HepG2 (cell line): Measurements from ENCODE around the gene CHAF1A. TPM values are rescaled to one million over a fixed set of nuclear protein-coding genes. Genes with fewer than 3 reads are reported as not detected.

Experiments
- ETS1 ChIP-seq: sonication (generic); formaldehyde crosslinking; IDR thresholded peaks from 2 replicates; pipeline ENCODE4 v1.4.0; 2020; ENCODE audit warnings: missing genetic modification reagents
- GMEB1 ChIP-seq: sonication (generic); formaldehyde crosslinking; IDR thresholded peaks from 2 replicates; pipeline ENCODE4 v1.5.1; 2020; ENCODE audit warnings: missing genetic modification reagents, mild to moderate bottlenecking, borderline replicate concordance
- HDAC1 ChIP-seq: sonication (generic); formaldehyde crosslinking; IDR thresholded peaks from 2 replicates; pipeline ENCODE4 v1.5.1; 2020; ENCODE audit warnings: mild to moderate bottlenecking, missing genetic modification reagents
- HNRNPLL ChIP-seq: fragments of 200-400 bp; formaldehyde crosslinking; IDR thresholded peaks from 2 replicates; pipeline ENCODE4 v1.6.1; 2017; ENCODE audit warnings: mild to moderate bottlenecking, low read depth, low read length; ENCODE audit not compliant: poor library complexity, severe bottlenecking
- MAX ChIP-seq: IDR thresholded peaks from 2 replicates; pipeline ENCODE4 v1.6.1; 2012; ENCODE audit warnings: inconsistent platforms
- NFE2L1 ChIP-seq: sonication (generic); formaldehyde crosslinking; IDR thresholded peaks from 2 replicates; pipeline ENCODE4 v1.4.0; 2020; ENCODE audit warnings: missing genetic modification reagents, mild to moderate bottlenecking, borderline replicate concordance
- NR2C2 ChIP-seq: sonication (generic); formaldehyde crosslinking; IDR thresholded peaks from 2 replicates; pipeline ENCODE4 v1.4.0; 2020; ENCODE audit warnings: missing genetic modification reagents, mild to moderate bottlenecking, moderate library complexity, borderline replicate concordance
- POGK ChIP-seq: sonication (generic); formaldehyde crosslinking; conservative IDR thresholded peaks from 2 replicates; pipeline ENCODE4 v1.8.0; 2022; ENCODE audit warnings: mild to moderate bottlenecking, moderate library complexity, missing genetic modification reagents
- PRDM4 ChIP-seq: sonication (generic); formaldehyde crosslinking; IDR thresholded peaks from 2 replicates; pipeline ENCODE4 v1.9.0; 2021; ENCODE audit warnings: missing genetic modification reagents, borderline replicate concordance
- SMARCC2 ChIP-seq: fragments of 450-650 bp; IDR thresholded peaks from 2 replicates; pipeline ENCODE4 v1.6.1; 2017; ENCODE audit warnings: antibody characterized with exemption, mild to moderate bottlenecking
- SMARCE1 ChIP-seq: fragments of 450-650 bp; IDR thresholded peaks from 2 replicates; pipeline ENCODE4 v1.6.1; 2017; ENCODE audit warnings: borderline replicate concordance
- SRY ChIP-seq: sonication (generic); formaldehyde crosslinking; IDR thresholded peaks from 2 replicates; pipeline ENCODE4 v1.8.0; 2022; ENCODE audit warnings: mild to moderate bottlenecking, missing genetic modification reagents
- THAP11 ChIP-seq: IDR thresholded peaks from 2 replicates; pipeline ENCODE4 v1.6.1; 2016; ENCODE audit warnings: missing biosample characterization, missing genetic modification reagents
- ZNF276 ChIP-seq: sonication (generic); formaldehyde crosslinking; IDR thresholded peaks from 2 replicates; pipeline ENCODE4 v1.4.0; 2020; ENCODE audit warnings: mild to moderate bottlenecking, low read depth, missing genetic modification reagents
- ZNF446 ChIP-seq: sonication (generic); formaldehyde crosslinking; IDR thresholded peaks from 2 replicates; pipeline ENCODE4 v1.5.0; 2020; ENCODE audit warnings: mild to moderate bottlenecking, missing genetic modification reagents
- ZNF451 ChIP-seq: sonication (generic); formaldehyde crosslinking; IDR thresholded peaks from 2 replicates; pipeline ENCODE4 v1.5.0; 2020; ENCODE audit warnings: mild to moderate bottlenecking, missing genetic modification reagents
- ZNF766 ChIP-seq: sonication (generic); formaldehyde crosslinking; IDR thresholded peaks from 2 replicates; pipeline ENCODE4 v1.5.0; 2020; ENCODE audit warnings: missing genetic modification reagents, borderline replicate concordance
- ZNF775 ChIP-seq: sonication (generic); formaldehyde crosslinking; IDR thresholded peaks from 2 replicates; pipeline ENCODE4 v1.4.0; 2020; ENCODE audit warnings: missing genetic modification reagents, mild to moderate bottlenecking, moderate library complexity, borderline replicate concordance
- polyA plus RNA-seq, 8 experiments: library from polyadenylated mRNA; depleted of rRNA in 3 of 8; stranded (reverse) in 7 of 8; unstranded in 1 of 8; fragments of >200 nt; fragmentation: Illumina TruSeq in 4 of 8; extraction: Trizol in 4 of 8; gene quantifications; 2 replicates each; pipeline versions ENCODE4 v1.2.1 to v1.2.3, GENCODE V29; 2011 to 2016; ENCODE audit warnings: low read depth in 4 of 8, missing spikeins in 1 of 8, mixed read lengths in 1 of 8; ENCODE audit not compliant: insufficient read depth in 1 of 8
- total RNA-seq, 5 experiments: library from RNA; depleted of rRNA; stranded (reverse); fragments of >200 nt; fragmentation: Illumina TruSeq; extraction: Trizol; gene quantifications; 2 replicates each; pipeline ENCODE4 v1.2.3, GENCODE V29; 2016; ENCODE audit warnings: low read depth in 1 of 5

Gene CHAF1A
- total and polyA plus RNA-seq, 2 of the 13 experiments (the other 11 are each of a cell fraction or from before 2014, with no cell fraction given) = 11.0 to 34.8 TPM

- peak; percentile 58; the same call in 1 of the 2 replicates for TF ChIP-seq GMEB1
- TF ChIP-seq PRDM4 = no peak
- no peak for TF ChIP-seq ETS1 (CRISPR knock-in tag)
- TF ChIP-seq NR2C2 (CRISPR knock-in tag) = peak; percentile 90
- peak; percentile 88 for TF ChIP-seq MAX
- peak; percentile 85 for TF ChIP-seq THAP11
- no peak for TF ChIP-seq SMARCE1
- TF ChIP-seq NFE2L1 = no peak
- TF ChIP-seq HDAC1 = peak; percentile 84
- TF ChIP-seq HNRNPLL = peak; percentile 28
- TF ChIP-seq ZNF766 (CRISPR knock-in tag) = peak; percentile 29; the same call in 1 of the 2 replicates
- no peak for TF ChIP-seq SRY (CRISPR knock-in tag)
- peak; percentile 86 for TF ChIP-seq POGK
- peak; percentile 88; the same call in 1 of the 2 replicates for TF ChIP-seq ZNF276 (CRISPR knock-in tag)
- 0 out of 2 replicates have a peak, but pooled peaks have one; percentile 30 for TF ChIP-seq SMARCC2
- TF ChIP-seq ZNF446 (CRISPR knock-in tag) = peak; percentile 56; the same call in 1 of the 2 replicates
- 0 out of 2 replicates have a peak, but pooled peaks have one; percentile 54 for TF ChIP-seq ZNF451 (CRISPR knock-in tag)
- TF ChIP-seq ZNF775 = no peak
These were observed at the start of gene CHAF1A (continued) for GRCh38 chr19:4402171-4403004.
